ENCODE data around the gene NPAS2. TPM values are rescaled to one million over a fixed set of nuclear protein-coding genes. Genes with fewer than 3 reads are reported as not detected.

Gene NPAS2
- total RNA-seq, 1 experiment from 2014 or later: 38.3 TPM

- Histone ChIP-seq H3K4me1 (replicated peaks; ENCODE audit: insufficient read depth) (no peaks in the 10 kb centered on the region), H4K20me1 (ENCODE audit: insufficient read depth) (no peaks in the 10 kb centered on the region; the same call in 1 of the 2 replicates), H3K4me3 (no peak overlapping the region), H3K79me2 (ENCODE audit: low read depth) (no peaks in the 10 kb centered on the region), H3K9me3 (ENCODE audit: insufficient read depth, low read depth) (no peaks in the 10 kb centered on the region), H3K36me3 (ENCODE audit: low read depth) (peaks cover 34% of the 10 kb centered on the region; the same call in 1 of the 2 replicates), H3K9me2 (ENCODE audit: insufficient read depth) (no peaks in the 10 kb centered on the region), H3K27ac (no peak overlapping the region), H2AFZ (no peak overlapping the region), H3K4me2 (no peak overlapping the region), H3F3A (ENCODE audit: insufficient read depth, low read depth) (no peaks in the 10 kb centered on the region; the same call in 1 of the 2 replicates), H3K27me3 (ENCODE audit: insufficient read depth, low read depth) (no peaks in the 10 kb centered on the region)
- intact Hi-C loops (cut with micrococcal nuclease; ENCODE audit: unreplicated experiment): no loop called here
- no peak for DNase-seq
- ChIA-PET CTCF (no interaction called here), POLR2A (ENCODE audit: unreplicated experiment) (no interaction called here)
- TF ChIP-seq CTCF (conservative IDR thresholded peaks at IDR 0.05) (no peak), EZH2 (IDR thresholded peaks at IDR 0.05; ENCODE audit: low read depth) (no peak)
- BruUV-seq (replicated peaks): no TSS peak
Measured at GRCh38 chr2:100944617-100945432, 124.9 kb downstream of the NPAS2 start.

- TF ChIP-seq CTCF (conservative IDR thresholded peaks at IDR 0.05): no peak
- no peak for TF ChIP-seq EZH2 (IDR thresholded peaks at IDR 0.05; ENCODE audit: low read depth)
- Histone ChIP-seq H3F3A (ENCODE audit: insufficient read depth, low read depth) (no peaks in the 10 kb centered on the region; the same call in 1 of the 2 replicates), H4K20me1 (ENCODE audit: insufficient read depth) (no peaks in the 10 kb centered on the region; the same call in 1 of the 2 replicates), H3K4me1 (replicated peaks; ENCODE audit: insufficient read depth) (no peaks in the 10 kb centered on the region), H3K9me3 (ENCODE audit: insufficient read depth, low read depth) (no peaks in the 10 kb centered on the region), H3K79me2 (ENCODE audit: low read depth) (no peaks in the 10 kb centered on the region), H3K27me3 (ENCODE audit: insufficient read depth, low read depth) (no peaks in the 10 kb centered on the region), H3K4me3 (no peak overlapping the region), H2AFZ (no peak overlapping the region), H3K4me2 (no peak overlapping the region), H3K36me3 (ENCODE audit: low read depth) (peaks cover 37% of the 10 kb centered on the region; the same call in 1 of the 2 replicates), H3K27ac (no peak overlapping the region), H3K9me2 (ENCODE audit: insufficient read depth) (no peaks in the 10 kb centered on the region)
- BruUV-seq (replicated peaks): no TSS peak
- intact Hi-C loops (cut with micrococcal nuclease; ENCODE audit: unreplicated experiment): no loop called here
- ChIA-PET CTCF (no interaction called here), POLR2A (ENCODE audit: unreplicated experiment) (no interaction called here)
- DNase-seq: no peak
Measured at GRCh38 chr2:100945433-100945740, 125.4 kb downstream of the NPAS2 start.

- BruUV-seq (replicated peaks): no TSS peak
- intact Hi-C loops (cut with micrococcal nuclease; ENCODE audit: unreplicated experiment): no loop called here
- CTCF ChIA-PET: no interaction called here
Measured at GRCh38 chr2:100945930-100946607, 126.1 kb downstream of the NPAS2 start.

More at GRCh38 chr2:100945930-100946607, 126.1 kb downstream of the NPAS2 start:
- POLR2A ChIA-PET (ENCODE audit: unreplicated experiment): no interaction called here
- Histone ChIP-seq H4K20me1 (ENCODE audit: insufficient read depth) (no peaks in the 10 kb centered on the region; the same call in 1 of the 2 replicates), H3K4me1 (replicated peaks; ENCODE audit: insufficient read depth) (no peaks in the 10 kb centered on the region), H2AFZ (no peak overlapping the region), H3K36me3 (ENCODE audit: low read depth) (peaks cover 37% of the 10 kb centered on the region; the same call in 1 of the 2 replicates), H3K27me3 (ENCODE audit: insufficient read depth, low read depth) (no peaks in the 10 kb centered on the region), H3K4me3 (no peak overlapping the region), H3K27ac (no peak overlapping the region), H3K4me2 (no peak overlapping the region), H3K9me2 (ENCODE audit: insufficient read depth) (no peaks in the 10 kb centered on the region), H3K79me2 (ENCODE audit: low read depth) (no peaks in the 10 kb centered on the region), H3F3A (ENCODE audit: insufficient read depth, low read depth) (no peaks in the 10 kb centered on the region; the same call in 1 of the 2 replicates), H3K9me3 (ENCODE audit: insufficient read depth, low read depth) (no peaks in the 10 kb centered on the region)
- no peak for DNase-seq
- TF ChIP-seq CTCF (conservative IDR thresholded peaks at IDR 0.05) (no peak), EZH2 (IDR thresholded peaks at IDR 0.05; ENCODE audit: low read depth) (no peak)

Measured in PC-9 (cell line).